HG03103 (cell line): ENCODE data around the gene KRT74.

Source experiments
- ATAC-seq: cut with Tn5 transposase; IDR thresholded peaks from one replicate; pipeline ENCODE4 v1.9.1; 2021; ENCODE audit warnings: low read depth; ENCODE audit not compliant: unreplicated experiment

The KRT74 gene

GRCh38 chr12:52540531-52540930, 33.1 kb downstream of the KRT74 start:
- no peak for ATAC-seq

GRCh38 chr12:52539821-52540173, 33.8 kb downstream of the KRT74 start:
- no peak for ATAC-seq

- no peak for ATAC-seq
Measured at GRCh38 chr12:52539083-52539820, 34.4 kb downstream of the KRT74 start.

GRCh38 chr12:52537101-52537500, 36.5 kb downstream of the KRT74 start:
- ATAC-seq = no peak

GRCh38 chr12:52535574-52535973, 38.1 kb downstream of the KRT74 start:
- ATAC-seq = no peak

- no peak for ATAC-seq
Measured at GRCh38 chr12:52534482-52534881, 39.2 kb downstream of the KRT74 start.

- ATAC-seq = no peak
Measured at GRCh38 chr12:52533686-52534470, 39.8 kb downstream of the KRT74 start.

- no peak for ATAC-seq
Measured at GRCh38 chr12:52532636-52533035, 41.0 kb downstream of the KRT74 start.

GRCh38 chr12:52531566-52532300, 41.9 kb downstream of the KRT74 start:
- no peak for ATAC-seq

GRCh38 chr12:52530905-52531304, 42.7 kb downstream of the KRT74 start:
- ATAC-seq = no peak

GRCh38 chr12:52530366-52530765, 43.3 kb downstream of the KRT74 start:
- no peak for ATAC-seq

- ATAC-seq = no peak
Measured at GRCh38 chr12:52529846-52530245, 43.8 kb downstream of the KRT74 start.

GRCh38 chr12:52529417-52529816, 44.2 kb downstream of the KRT74 start:
- no peak for ATAC-seq

- no peak for ATAC-seq
Measured at GRCh38 chr12:52528641-52529143, 45.0 kb downstream of the KRT74 start.

GRCh38 chr12:52527121-52527800, 46.4 kb downstream of the KRT74 start:
- no peak for ATAC-seq

GRCh38 chr12:52526511-52526951, 47.1 kb downstream of the KRT74 start:
- no peak for ATAC-seq

- ATAC-seq = no peak
Measured at GRCh38 chr12:52525661-52526499, 47.8 kb downstream of the KRT74 start.

- ATAC-seq = no peak
Measured at GRCh38 chr12:52524898-52525591, 48.6 kb downstream of the KRT74 start.

- ATAC-seq = no peak
Measured at GRCh38 chr12:52524241-52524897, 49.3 kb downstream of the KRT74 start.
